ENCODE measurements around the gene SPEN. TPM values are rescaled to one million over a fixed set of nuclear protein-coding genes. Genes with fewer than 3 reads are reported as not detected.

SPEN gene
- polyA plus RNA-seq, 1 donor from 2014 or later = 7.1 TPM

DNA sequence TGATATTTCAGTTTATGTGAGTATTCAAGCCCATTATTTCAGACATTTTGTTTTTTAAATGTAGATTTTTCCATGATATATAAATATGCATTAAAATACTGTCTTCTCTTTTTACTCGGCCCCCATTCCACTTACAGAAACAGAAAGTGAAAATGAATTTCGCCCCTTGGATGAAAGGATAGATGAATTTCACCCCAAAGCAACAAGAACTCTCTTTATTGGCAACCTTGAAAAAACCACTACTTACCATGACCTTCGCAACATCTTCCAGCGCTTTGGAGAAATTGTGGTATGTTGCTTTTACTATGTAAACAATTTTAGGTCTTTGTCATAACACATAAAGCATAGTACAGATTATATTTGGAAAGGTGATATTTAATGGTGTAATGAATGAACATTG is 68.5 kb downstream of the SPEN start:
- H3K36me3 ChIP-seq (ENCODE audit: insufficient read depth, low read length) = peaks cover 8% of the 10 kb centered on the region
- H3K9me3 ChIP-seq (ENCODE audit: low read length) = no peaks in the 10 kb centered on the region
- H3K4me2 ChIP-seq (ENCODE audit: low read length) = no peak overlapping the region

DNA sequence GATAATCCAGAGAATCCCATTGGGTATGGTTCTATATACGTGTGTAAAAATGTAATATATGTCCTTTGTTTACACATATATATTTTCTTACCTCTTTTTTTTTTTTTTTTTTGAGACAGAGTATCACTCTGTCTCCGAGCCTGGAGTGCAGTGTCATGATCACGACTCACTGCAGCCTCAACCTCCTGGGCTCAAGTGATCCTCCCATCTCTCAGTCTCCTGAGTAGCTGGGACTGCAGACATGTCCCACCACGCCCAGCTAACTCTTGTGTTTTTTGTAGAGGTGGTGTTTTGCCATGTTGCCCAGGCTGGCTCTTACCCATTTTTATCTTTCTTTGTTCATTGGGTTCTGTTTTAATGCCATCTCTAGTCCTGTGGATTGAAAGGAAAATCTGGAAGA is 68.9 kb downstream of the SPEN start:
- Histone ChIP-seq H3K9me3 (ENCODE audit: low read length) (no peaks in the 10 kb centered on the region), H3K27me3 (ENCODE audit: insufficient read depth, low read depth, low read length) (no peaks in the 10 kb centered on the region), H2AFZ (ENCODE audit: low read depth, low read length) (no peak overlapping the region), H3K79me2 (replicated peaks; ENCODE audit: insufficient read depth, low read length) (peaks cover 16% of the 10 kb centered on the region), H3K4me2 (ENCODE audit: low read length) (no peak overlapping the region), H3F3A (ENCODE audit: insufficient read depth, low read length, poor library complexity, severe bottlenecking) (no peaks in the 10 kb centered on the region), H3K27ac (ENCODE audit: low read length) (no peak overlapping the region), H3K4me3 (ENCODE audit: low read length) (no peak overlapping the region), H4K20me1 (ENCODE audit: insufficient read depth) (no peaks in the 10 kb centered on the region), H3K9me2 (ENCODE audit: insufficient read depth, low read length) (no peaks in the 10 kb centered on the region), H3K9ac (ENCODE audit: low read length) (no peak overlapping the region), H3K36me3 (ENCODE audit: insufficient read depth, low read length) (peaks cover 8% of the 10 kb centered on the region)
- TF ChIP-seq, protein P1, sequence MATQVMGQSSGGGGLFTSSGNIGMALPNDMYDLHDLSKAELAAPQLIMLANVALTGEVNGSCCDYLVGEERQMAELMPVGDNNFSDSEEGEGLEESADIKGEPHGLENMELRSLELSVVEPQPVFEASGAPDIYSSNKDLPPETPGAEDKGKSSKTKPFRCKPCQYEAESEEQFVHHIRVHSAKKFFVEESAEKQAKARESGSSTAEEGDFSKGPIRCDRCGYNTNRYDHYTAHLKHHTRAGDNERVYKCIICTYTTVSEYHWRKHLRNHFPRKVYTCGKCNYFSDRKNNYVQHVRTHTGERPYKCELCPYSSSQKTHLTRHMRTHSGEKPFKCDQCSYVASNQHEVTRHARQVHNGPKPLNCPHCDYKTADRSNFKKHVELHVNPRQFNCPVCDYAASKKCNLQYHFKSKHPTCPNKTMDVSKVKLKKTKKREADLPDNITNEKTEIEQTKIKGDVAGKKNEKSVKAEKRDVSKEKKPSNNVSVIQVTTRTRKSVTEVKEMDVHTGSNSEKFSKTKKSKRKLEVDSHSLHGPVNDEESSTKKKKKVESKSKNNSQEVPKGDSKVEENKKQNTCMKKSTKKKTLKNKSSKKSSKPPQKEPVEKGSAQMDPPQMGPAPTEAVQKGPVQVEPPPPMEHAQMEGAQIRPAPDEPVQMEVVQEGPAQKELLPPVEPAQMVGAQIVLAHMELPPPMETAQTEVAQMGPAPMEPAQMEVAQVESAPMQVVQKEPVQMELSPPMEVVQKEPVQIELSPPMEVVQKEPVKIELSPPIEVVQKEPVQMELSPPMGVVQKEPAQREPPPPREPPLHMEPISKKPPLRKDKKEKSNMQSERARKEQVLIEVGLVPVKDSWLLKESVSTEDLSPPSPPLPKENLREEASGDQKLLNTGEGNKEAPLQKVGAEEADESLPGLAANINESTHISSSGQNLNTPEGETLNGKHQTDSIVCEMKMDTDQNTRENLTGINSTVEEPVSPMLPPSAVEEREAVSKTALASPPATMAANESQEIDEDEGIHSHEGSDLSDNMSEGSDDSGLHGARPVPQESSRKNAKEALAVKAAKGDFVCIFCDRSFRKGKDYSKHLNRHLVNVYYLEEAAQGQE (IDR thresholded peaks at IDR 0.05; ENCODE audit: borderline replicate concordance) = no peak
- TF ChIP-seq, protein P2, sequence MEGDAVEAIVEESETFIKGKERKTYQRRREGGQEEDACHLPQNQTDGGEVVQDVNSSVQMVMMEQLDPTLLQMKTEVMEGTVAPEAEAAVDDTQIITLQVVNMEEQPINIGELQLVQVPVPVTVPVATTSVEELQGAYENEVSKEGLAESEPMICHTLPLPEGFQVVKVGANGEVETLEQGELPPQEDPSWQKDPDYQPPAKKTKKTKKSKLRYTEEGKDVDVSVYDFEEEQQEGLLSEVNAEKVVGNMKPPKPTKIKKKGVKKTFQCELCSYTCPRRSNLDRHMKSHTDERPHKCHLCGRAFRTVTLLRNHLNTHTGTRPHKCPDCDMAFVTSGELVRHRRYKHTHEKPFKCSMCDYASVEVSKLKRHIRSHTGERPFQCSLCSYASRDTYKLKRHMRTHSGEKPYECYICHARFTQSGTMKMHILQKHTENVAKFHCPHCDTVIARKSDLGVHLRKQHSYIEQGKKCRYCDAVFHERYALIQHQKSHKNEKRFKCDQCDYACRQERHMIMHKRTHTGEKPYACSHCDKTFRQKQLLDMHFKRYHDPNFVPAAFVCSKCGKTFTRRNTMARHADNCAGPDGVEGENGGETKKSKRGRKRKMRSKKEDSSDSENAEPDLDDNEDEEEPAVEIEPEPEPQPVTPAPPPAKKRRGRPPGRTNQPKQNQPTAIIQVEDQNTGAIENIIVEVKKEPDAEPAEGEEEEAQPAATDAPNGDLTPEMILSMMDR (IDR thresholded peaks at IDR 0.05; ENCODE audit: poor library complexity, severe bottlenecking) = no peak
- no peak for TF ChIP-seq MXI1 (conservative IDR thresholded peaks at IDR 0.05; ENCODE audit: poor library complexity, severe bottlenecking)
- no peak for TF ChIP-seq SMC3 (conservative IDR thresholded peaks at IDR 0.05; ENCODE audit: poor library complexity)
- no peak for TF ChIP-seq EP300 (conservative IDR thresholded peaks at IDR 0.05; ENCODE audit: poor library complexity, severe bottlenecking)
- TF ChIP-seq POLR2AphosphoS5 (IDR thresholded peaks at IDR 0.05) = no peak
- no peak for TF ChIP-seq TAF1 (IDR thresholded peaks at IDR 0.05; ENCODE audit: low read depth)
- TF ChIP-seq RAD21 (conservative IDR thresholded peaks at IDR 0.05) = no peak
- TF ChIP-seq EZH2 (IDR thresholded peaks at IDR 0.05; ENCODE audit: borderline replicate concordance, insufficient read depth, low read length, poor library complexity, severe bottlenecking) = no peak

More for the DNA sequence above, 68.5 kb downstream of the SPEN start:
- H3K9ac ChIP-seq (ENCODE audit: low read length) = no peak overlapping the region
- no peak overlapping the region for H2AFZ ChIP-seq (ENCODE audit: low read depth, low read length)
- no peaks in the 10 kb centered on the region for H4K20me1 ChIP-seq (ENCODE audit: insufficient read depth)
- H3K27ac ChIP-seq (ENCODE audit: low read length) = no peak overlapping the region
- H3F3A ChIP-seq (ENCODE audit: insufficient read depth, low read length, poor library complexity, severe bottlenecking) = no peaks in the 10 kb centered on the region
- TF ChIP-seq EZH2 (IDR thresholded peaks at IDR 0.05; ENCODE audit: borderline replicate concordance, insufficient read depth, low read length, poor library complexity, severe bottlenecking) (no peak), MXI1 (conservative IDR thresholded peaks at IDR 0.05; ENCODE audit: poor library complexity, severe bottlenecking) (no peak), EP300 (conservative IDR thresholded peaks at IDR 0.05; ENCODE audit: poor library complexity, severe bottlenecking) (no peak), POLR2AphosphoS5 (IDR thresholded peaks at IDR 0.05) (no peak), RAD21 (conservative IDR thresholded peaks at IDR 0.05) (no peak), TAF1 (IDR thresholded peaks at IDR 0.05; ENCODE audit: low read depth) (no peak), SMC3 (conservative IDR thresholded peaks at IDR 0.05; ENCODE audit: poor library complexity) (no peak)
- TF ChIP-seq, protein P1 (IDR thresholded peaks at IDR 0.05; ENCODE audit: borderline replicate concordance) = no peak
- TF ChIP-seq, protein P2 (IDR thresholded peaks at IDR 0.05; ENCODE audit: poor library complexity, severe bottlenecking) = no peak
- H3K9me2 ChIP-seq (ENCODE audit: insufficient read depth, low read length) = no peaks in the 10 kb centered on the region
- peaks cover 16% of the 10 kb centered on the region for H3K79me2 ChIP-seq (replicated peaks; ENCODE audit: insufficient read depth, low read length)
- no peak overlapping the region for H3K4me3 ChIP-seq (ENCODE audit: low read length)
- no peaks in the 10 kb centered on the region for H3K27me3 ChIP-seq (ENCODE audit: insufficient read depth, low read depth, low read length)

Data from neural cell (in vitro differentiated cells).